Panc1 (cell line): Measurements from ENCODE around the gene TIMM13. TPM values are rescaled to one million over a fixed set of nuclear protein-coding genes. Genes with fewer than 3 reads are reported as not detected.

Experiments used
- ATAC-seq: fragments of 200-7000 bp; cut with Tn5 transposase; 2 replicates; pipeline ENCODE4 v1.9.1; 2020; ENCODE audit warnings: mild to moderate bottlenecking, moderate library complexity
- BruUV-seq: library from RNA; stranded (reverse); fragments of 400-500 nt; replicated peaks from 2 replicates; lab custom pipeline; 2021; lab: Mats Ljungman, UMichigan
- CTCF ChIA-PET: fragments of 300-600 bp; sonication (Branson Sonifier 250); formaldehyde crosslinking; loops from one replicate; lab custom pipeline; 2022; ENCODE audit warnings: antibody characterized with exemption; lab: Charles Lee
- POLR2A ChIA-PET: fragments of 300-600 bp; sonication (Branson Sonifier 250); formaldehyde crosslinking; loops from one replicate; lab custom pipeline; 2022; ENCODE audit warnings: antibody characterized with exemption; lab: Charles Lee
- DNase-seq: peaks from one replicate; pipeline ENCODE4 v3.0.0-alpha.2; 2010; ENCODE audit warnings: low read depth, low spot score
- H3K27ac ChIP-seq: 2 replicates; pipeline ENCODE4 v1.5.1; 2011; ENCODE audit warnings: mild to moderate bottlenecking, low read length, inconsistent platforms
- H3K27me3 ChIP-seq: fragments of 200-500 bp; sonication (Bioruptor generic); 2 replicates; pipeline ENCODE4 v1.6.0; 2014; ENCODE audit warnings: low read length, inconsistent platforms; ENCODE audit not compliant: control insufficient read depth, insufficient read depth
- H3K36me3 ChIP-seq: fragments of 200-500 bp; sonication (Bioruptor generic); 2 replicates; pipeline ENCODE4 v1.5.1; 2014; ENCODE audit warnings: inconsistent platforms, mild to moderate bottlenecking, low read length, moderate library complexity; ENCODE audit not compliant: control insufficient read depth, insufficient read depth
- H3K4me1 ChIP-seq: 2 replicates; pipeline ENCODE4 v1.5.1; 2011; ENCODE audit warnings: inconsistent platforms, mild to moderate bottlenecking, low read length, moderate library complexity; ENCODE audit not compliant: control insufficient read depth, insufficient read depth
- H3K4me3 ChIP-seq, 2 experiments: 2 replicates each; pipeline ENCODE4 v1.5.1; 2011 to 2012; ENCODE audit warnings: low read depth in 2 of 2, low read length in 2 of 2, mild to moderate bottlenecking in 2 of 2, inconsistent platforms in 1 of 2, moderate library complexity in 1 of 2
- H3K9me3 ChIP-seq: fragments of 200-500 bp; sonication (Bioruptor generic); 2 replicates; pipeline ENCODE4 v1.5.1; 2014; ENCODE audit warnings: low read depth, mild to moderate bottlenecking, inconsistent platforms, low read length, moderate library complexity; ENCODE audit not compliant: control insufficient read depth, insufficient read depth
- CTCF ChIP-seq: fragments of 450-650 bp; IDR thresholded peaks from 2 replicates; pipeline ENCODE4 v1.5.1; 2017; ENCODE audit warnings: mild to moderate bottlenecking
- POLR2AphosphoS5 ChIP-seq: IDR thresholded peaks from 2 replicates; pipeline ENCODE4 v1.6.1; 2012; ENCODE audit warnings: mild to moderate bottlenecking, low read depth, low read length, moderate library complexity
- SIN3A ChIP-seq: IDR thresholded peaks from 2 replicates; pipeline ENCODE4 v1.6.1; 2012; ENCODE audit warnings: low read depth, mild to moderate bottlenecking, low read length, moderate library complexity, borderline replicate concordance; ENCODE audit not compliant: insufficient read depth
- TCF7L2 ChIP-seq: IDR thresholded peaks from 2 replicates; pipeline ENCODE4 v1.6.1; 2011; ENCODE audit warnings: mild to moderate bottlenecking, low read depth, low read length, inconsistent platforms
- in situ Hi-C: cut with HindIII; loops from 2 replicates; pipeline ENCODE4 v1.10.0; 2016; ENCODE audit warnings: low sequenced_read_pairs, low pct_unique_long_range_greater_than_20kb
- intact Hi-C: fragments of 100-400 bp; cut with micrococcal nuclease; formaldehyde crosslinking; loops from one replicate; pipeline ENCODE4 v1.10.0; 2022; ENCODE audit not compliant: unreplicated experiment
- total RNA-seq: library from RNA; stranded (reverse); gene quantifications from one replicate; pipeline ENCODE4 v1.2.1, GENCODE V29; 2021; ENCODE audit not compliant: unreplicated experiment
- TF ChIP-seq, protein P1 (sequence below), 2 experiments: IDR thresholded peaks; 2 replicates each; pipeline ENCODE4 v1.6.1; 2011 to 2012; ENCODE audit warnings: low read depth in 2 of 2, control low read depth in 1 of 2, low read length in 1 of 2, mild to moderate bottlenecking in 1 of 2, moderate library complexity in 1 of 2; ENCODE audit not compliant: insufficient read depth in 1 of 2

The TIMM13 gene
- total RNA-seq, 1 experiment from 2014 or later, result 128 TPM

- no peak for DNase-seq
- no TSS peak for BruUV-seq
- CTCF ChIA-PET, result no interaction called here
- ATAC-seq, result no peak
- intact Hi-C loops (no loop called here), in situ Hi-C loops (no loop called here)
- Histone ChIP-seq H3K27me3 (no peaks in the 10 kb centered on the region), H3K9me3 (no peaks in the 10 kb centered on the region), H3K4me3 (no peak overlapping the region), H3K4me1 (no peaks in the 10 kb centered on the region), H3K36me3 (no peaks in the 10 kb centered on the region), H3K27ac (no peak overlapping the region)
- POLR2A ChIA-PET, result interaction anchor here (0.7 kb wide), 1 partner anchor 54 kb away, joined by 11 read pairs; no protein-coding TSS in a partner anchor
- TF ChIP-seq SIN3A, result no peak
- no peak for TF ChIP-seq CTCF
- TF ChIP-seq TCF7L2, result no peak
- TF ChIP-seq, protein P1, sequence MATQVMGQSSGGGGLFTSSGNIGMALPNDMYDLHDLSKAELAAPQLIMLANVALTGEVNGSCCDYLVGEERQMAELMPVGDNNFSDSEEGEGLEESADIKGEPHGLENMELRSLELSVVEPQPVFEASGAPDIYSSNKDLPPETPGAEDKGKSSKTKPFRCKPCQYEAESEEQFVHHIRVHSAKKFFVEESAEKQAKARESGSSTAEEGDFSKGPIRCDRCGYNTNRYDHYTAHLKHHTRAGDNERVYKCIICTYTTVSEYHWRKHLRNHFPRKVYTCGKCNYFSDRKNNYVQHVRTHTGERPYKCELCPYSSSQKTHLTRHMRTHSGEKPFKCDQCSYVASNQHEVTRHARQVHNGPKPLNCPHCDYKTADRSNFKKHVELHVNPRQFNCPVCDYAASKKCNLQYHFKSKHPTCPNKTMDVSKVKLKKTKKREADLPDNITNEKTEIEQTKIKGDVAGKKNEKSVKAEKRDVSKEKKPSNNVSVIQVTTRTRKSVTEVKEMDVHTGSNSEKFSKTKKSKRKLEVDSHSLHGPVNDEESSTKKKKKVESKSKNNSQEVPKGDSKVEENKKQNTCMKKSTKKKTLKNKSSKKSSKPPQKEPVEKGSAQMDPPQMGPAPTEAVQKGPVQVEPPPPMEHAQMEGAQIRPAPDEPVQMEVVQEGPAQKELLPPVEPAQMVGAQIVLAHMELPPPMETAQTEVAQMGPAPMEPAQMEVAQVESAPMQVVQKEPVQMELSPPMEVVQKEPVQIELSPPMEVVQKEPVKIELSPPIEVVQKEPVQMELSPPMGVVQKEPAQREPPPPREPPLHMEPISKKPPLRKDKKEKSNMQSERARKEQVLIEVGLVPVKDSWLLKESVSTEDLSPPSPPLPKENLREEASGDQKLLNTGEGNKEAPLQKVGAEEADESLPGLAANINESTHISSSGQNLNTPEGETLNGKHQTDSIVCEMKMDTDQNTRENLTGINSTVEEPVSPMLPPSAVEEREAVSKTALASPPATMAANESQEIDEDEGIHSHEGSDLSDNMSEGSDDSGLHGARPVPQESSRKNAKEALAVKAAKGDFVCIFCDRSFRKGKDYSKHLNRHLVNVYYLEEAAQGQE (IDR thresholded peaks at IDR 0.05; ENCODE audit: insufficient read depth in 1 of 2, low read depth in 2 of 2, low read length in 1 of 2), result no peak
- TF ChIP-seq POLR2AphosphoS5, result no peak
Observed at GRCh38 chr19:2415281-2415972, 12.0 kb downstream of the TIMM13 start.

DNA sequence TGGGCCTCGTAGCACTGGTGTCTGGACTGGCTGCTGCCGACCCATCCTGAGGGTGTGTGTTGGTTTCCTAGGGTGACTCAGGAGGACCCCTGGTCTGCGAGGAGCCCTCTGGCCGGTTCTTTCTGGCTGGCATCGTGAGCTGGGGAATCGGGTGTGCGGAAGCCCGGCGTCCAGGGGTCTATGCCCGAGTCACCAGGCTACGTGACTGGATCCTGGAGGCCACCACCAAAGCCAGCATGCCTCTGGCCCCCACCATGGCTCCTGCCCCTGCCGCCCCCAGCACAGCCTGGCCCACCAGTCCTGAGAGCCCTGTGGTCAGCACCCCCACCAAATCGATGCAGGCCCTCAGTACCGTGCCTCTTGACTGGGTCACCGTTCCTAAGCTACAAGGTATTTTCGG is 13.8 kb downstream of the TIMM13 start:
- DNase-seq (no peak), ATAC-seq (no peak)
- BruUV-seq, result TSS peak; percentile 73
- Histone ChIP-seq H3K4me1 (no peaks in the 10 kb centered on the region), H3K4me3 (no peak overlapping the region), H3K36me3 (no peaks in the 10 kb centered on the region), H3K27me3 (no peaks in the 10 kb centered on the region), H3K27ac (no peak overlapping the region), H3K9me3 (no peaks in the 10 kb centered on the region)
- ChIA-PET CTCF (interaction anchor here (0.6 to 0.7 kb wide), 2 partner anchors 21 to 220 kb away, joined by 4 to 6 read pairs; no protein-coding TSS in a partner anchor), POLR2A (no interaction called here)
- intact Hi-C loops, result no loop called here
- TF ChIP-seq CTCF, result no peak
- no peak; the same call in 1 of the 2 replicates for TF ChIP-seq POLR2AphosphoS5
- TF ChIP-seq TCF7L2, result no peak
- no peak for TF ChIP-seq SIN3A
- TF ChIP-seq, protein P1 (IDR thresholded peaks at IDR 0.05; ENCODE audit: insufficient read depth in 1 of 2, low read depth in 2 of 2, low read length in 1 of 2), result no peak
- in situ Hi-C loops, result no loop called here
